ENCODE data around the gene ZNF462. TPM values are rescaled to one million over a fixed set of nuclear protein-coding genes. Genes with fewer than 3 reads are reported as not detected.
A peak's percentile ranks its signal among the peaks of the same experiment; 100 is the strongest.

The ZNF462 gene
- total and polyA plus RNA-seq, 2 of the 13 experiments (the other 11 are each of a cell fraction or from before 2014, with no cell fraction given) = not detected

- Histone ChIP-seq H2AFZ (ENCODE audit: low read length) (no peak overlapping the region), H3K27me3 (ENCODE audit: control insufficient read depth in 1 of 2, insufficient read depth in 2 of 2, low read length in 2 of 2) (peaks cover 0 to 11% of the 10 kb centered on the region in 2 experiments; a peak in 2 of 5 replicates), H3K4me1 (ENCODE audit: insufficient read depth, low read length) (no peaks in the 10 kb centered on the region), H4K20me1 (ENCODE audit: insufficient read depth, low read length) (no peaks in the 10 kb centered on the region), H3K36me3 (replicated peaks in 1 of 2; ENCODE audit: control insufficient read depth in 1 of 2, insufficient read depth in 2 of 2, low read length in 2 of 2) (no peaks in the 10 kb centered on the region), H3K9ac (ENCODE audit: insufficient read depth, low read depth, low read length) (no peak overlapping the region), H3K4me3 (replicated peaks in 1 of 3; ENCODE audit: insufficient read depth in 1 of 3, low read depth in 2 of 3, low read length in 3 of 3) (no peak overlapping the region), H3K4me2 (ENCODE audit: low read depth, low read length) (no peak overlapping the region), H3K27ac (ENCODE audit: extremely low read length, insufficient read depth, low read length) (no peak overlapping the region), H3K9me3 (ENCODE audit: low read length) (no peaks in the 10 kb centered on the region), H3K79me2 (ENCODE audit: insufficient read depth, low read length) (no peaks in the 10 kb centered on the region)
- ChIA-PET POLR2A (no interaction called here), CTCF (ENCODE audit: low intra/inter-chr PET ratio, low total read pairs) (no interaction called here)
- intact Hi-C loops (cut with micrococcal nuclease; ENCODE audit: unreplicated experiment) = no loop called here
- TF ChIP-seq RBFOX2 (IDR thresholded peaks at IDR 0.05; ENCODE audit: low read depth, low read length) (no peak), HES4 (CRISPR knock-in tag; IDR thresholded peaks at IDR 0.05; ENCODE audit: borderline replicate concordance) (no peak), E2F2 (CRISPR knock-in tag; IDR thresholded peaks at IDR 0.05; ENCODE audit: borderline replicate concordance) (no peak), PAX8 (CRISPR knock-in tag; IDR thresholded peaks at IDR 0.05; ENCODE audit: borderline replicate concordance) (no peak), ZMYM2 (CRISPR knock-in tag; IDR thresholded peaks at IDR 0.05) (no peak), ZNF274 (CRISPR knock-in tag; IDR thresholded peaks at IDR 0.05) (no peak)
- ATAC-seq (no peak), FAIRE-seq (no peak), DNase-seq (ENCODE audit: low spot score) (no peak)
- in situ Hi-C loops (cut with HindIII; ENCODE audit: extremely low pct_ligation_motif_present, low pct_unique_long_range_greater_than_20kb) = no loop called here
- 35% methylated on average over 2 of the region's 2 CpGs for WGBS (ENCODE audit: low lambda C conversion rate)
- no TSS peak for BruUV-seq (replicated peaks)
Observed at GRCh38 chr9:106974341-106974740, 111.4 kb downstream of the ZNF462 start.

GRCh38 chr9:106976772-106977171, 113.8 kb downstream of the ZNF462 start:
- Histone ChIP-seq H3K4me1 (ENCODE audit: insufficient read depth, low read length) (no peaks in the 10 kb centered on the region), H4K20me1 (ENCODE audit: insufficient read depth, low read length) (no peaks in the 10 kb centered on the region), H3K27me3 (ENCODE audit: control insufficient read depth in 1 of 2, insufficient read depth in 2 of 2, low read length in 2 of 2) (peaks cover 0 to 11% of the 10 kb centered on the region in 2 experiments; a peak in 2 of 5 replicates), H3K4me2 (ENCODE audit: low read depth, low read length) (no peak overlapping the region), H3K79me2 (ENCODE audit: insufficient read depth, low read length) (no peaks in the 10 kb centered on the region), H3K27ac (ENCODE audit: extremely low read length, insufficient read depth, low read length) (no peak overlapping the region), H3K9ac (ENCODE audit: insufficient read depth, low read depth, low read length) (no peak overlapping the region), H3K36me3 (replicated peaks in 1 of 2; ENCODE audit: control insufficient read depth in 1 of 2, insufficient read depth in 2 of 2, low read length in 2 of 2) (no peaks in the 10 kb centered on the region), H3K9me3 (ENCODE audit: low read length) (no peaks in the 10 kb centered on the region), H2AFZ (ENCODE audit: low read length) (no peak overlapping the region), H3K4me3 (replicated peaks in 1 of 3; ENCODE audit: insufficient read depth in 1 of 3, low read depth in 2 of 3, low read length in 3 of 3) (no peak overlapping the region)
- ChIA-PET CTCF (ENCODE audit: low intra/inter-chr PET ratio, low total read pairs) (no interaction called here), POLR2A (no interaction called here)
- TF ChIP-seq TCF7 (IDR thresholded peaks at IDR 0.05; ENCODE audit: low read depth) = peak; percentile 33; the same call in 1 of the 2 replicates
- TF ChIP-seq STAG1 (CRISPR knock-in tag; IDR thresholded peaks at IDR 0.05) = peak; percentile 31; the same call in 1 of the 2 replicates
- TF ChIP-seq SMC3 (IDR thresholded peaks at IDR 0.05; ENCODE audit: low read length) = peak; percentile 23; the same call in 1 of the 2 replicates
- TF ChIP-seq HOXA9 (CRISPR knock-in tag; IDR thresholded peaks at IDR 0.05; ENCODE audit: borderline replicate concordance) = no peak
- peak; percentile 60 for ATAC-seq
- WGBS (ENCODE audit: low lambda C conversion rate) = 17% methylated on average over 2 of the region's 5 CpGs
- FAIRE-seq = no peak
- in situ Hi-C loops (cut with HindIII; ENCODE audit: extremely low pct_ligation_motif_present, low pct_unique_long_range_greater_than_20kb) = no loop called here
- BruUV-seq (replicated peaks) = no TSS peak
- intact Hi-C loops (cut with micrococcal nuclease; ENCODE audit: unreplicated experiment) = no loop called here
- peak; percentile 32 for DNase-seq (ENCODE audit: low spot score)
